ENCODE measurements around the gene ZNF888.
"Not testable (repeated sequence)": the region's sequence is repeated elsewhere in the genome, so short reads cannot be mapped to it uniquely, and the experiment has no call there.

The ZNF888 gene

DNA sequence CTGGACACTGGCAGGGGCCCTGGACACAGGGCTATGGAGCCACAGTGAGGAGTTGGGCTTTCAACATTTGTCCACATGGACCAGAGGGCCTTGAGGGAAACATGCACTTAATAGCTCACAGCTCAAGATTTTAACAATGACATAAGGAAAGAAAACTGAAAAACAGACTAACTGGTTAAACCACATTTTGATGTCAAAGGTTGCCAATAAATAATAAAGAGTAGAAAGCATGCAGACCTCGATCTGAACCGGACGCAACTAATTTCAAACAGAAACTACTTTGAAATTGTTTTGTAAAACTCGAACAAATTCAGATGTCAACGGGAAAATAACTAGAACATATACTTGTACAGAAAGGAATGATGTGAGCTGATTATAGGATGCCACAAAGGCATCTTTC lies 15.5 kb upstream of the ZNF888 start:
- no peak overlapping the region for H3K4me2 ChIP-seq (ENCODE audit: low read length)
- no peaks in the 10 kb centered on the region for H3K79me2 ChIP-seq
- no peaks in the 10 kb centered on the region for H3K9me3 ChIP-seq (ENCODE audit: control insufficient read depth, low read length)
- no peaks in the 10 kb centered on the region for H3K4me1 ChIP-seq
- no peak overlapping the region for H3K27ac ChIP-seq
- no peak overlapping the region for H3K9ac ChIP-seq
- H3K4me3 ChIP-seq (ENCODE audit: low read depth, low read length): no peak overlapping the region
- no peaks in the 10 kb centered on the region for H3K27me3 ChIP-seq (ENCODE audit: control insufficient read depth, insufficient read depth, low read length)
- TF ChIP-seq, protein P1, sequence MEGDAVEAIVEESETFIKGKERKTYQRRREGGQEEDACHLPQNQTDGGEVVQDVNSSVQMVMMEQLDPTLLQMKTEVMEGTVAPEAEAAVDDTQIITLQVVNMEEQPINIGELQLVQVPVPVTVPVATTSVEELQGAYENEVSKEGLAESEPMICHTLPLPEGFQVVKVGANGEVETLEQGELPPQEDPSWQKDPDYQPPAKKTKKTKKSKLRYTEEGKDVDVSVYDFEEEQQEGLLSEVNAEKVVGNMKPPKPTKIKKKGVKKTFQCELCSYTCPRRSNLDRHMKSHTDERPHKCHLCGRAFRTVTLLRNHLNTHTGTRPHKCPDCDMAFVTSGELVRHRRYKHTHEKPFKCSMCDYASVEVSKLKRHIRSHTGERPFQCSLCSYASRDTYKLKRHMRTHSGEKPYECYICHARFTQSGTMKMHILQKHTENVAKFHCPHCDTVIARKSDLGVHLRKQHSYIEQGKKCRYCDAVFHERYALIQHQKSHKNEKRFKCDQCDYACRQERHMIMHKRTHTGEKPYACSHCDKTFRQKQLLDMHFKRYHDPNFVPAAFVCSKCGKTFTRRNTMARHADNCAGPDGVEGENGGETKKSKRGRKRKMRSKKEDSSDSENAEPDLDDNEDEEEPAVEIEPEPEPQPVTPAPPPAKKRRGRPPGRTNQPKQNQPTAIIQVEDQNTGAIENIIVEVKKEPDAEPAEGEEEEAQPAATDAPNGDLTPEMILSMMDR (IDR thresholded peaks at IDR 0.05): no peak
- H2AFZ ChIP-seq: no peak overlapping the region
- no peaks in the 10 kb centered on the region for H3K36me3 ChIP-seq (ENCODE audit: control insufficient read depth, insufficient read depth, low read length)

DNA sequence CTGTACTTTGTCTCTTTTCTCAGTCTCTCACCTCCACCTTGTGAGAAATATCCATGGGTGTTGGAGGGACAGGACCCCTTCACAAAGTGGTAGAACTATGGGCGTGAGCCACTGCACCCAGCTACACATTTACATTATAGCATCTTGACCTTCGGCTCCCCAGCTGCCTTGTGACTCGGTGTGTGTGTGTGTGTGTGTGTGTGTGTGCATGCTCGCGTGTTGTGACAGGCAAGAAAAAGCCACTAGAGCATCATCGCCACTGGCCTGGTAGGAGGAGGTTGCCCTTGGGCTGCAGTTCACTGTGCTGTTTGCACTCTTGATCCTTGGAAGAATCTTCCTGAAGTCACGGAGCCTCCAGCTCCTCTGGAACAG lies 13.7 kb upstream of the ZNF888 start:
- Histone ChIP-seq H3K9ac (no peak overlapping the region), H3K4me2 (ENCODE audit: low read length) (no peak overlapping the region), H2AFZ (no peak overlapping the region), H3K79me2 (no peaks in the 10 kb centered on the region), H3K4me3 (ENCODE audit: low read depth, low read length) (no peak overlapping the region), H3K9me3 (ENCODE audit: control insufficient read depth, low read length) (no peaks in the 10 kb centered on the region), H3K27me3 (ENCODE audit: control insufficient read depth, insufficient read depth, low read length) (no peaks in the 10 kb centered on the region), H3K4me1 (no peaks in the 10 kb centered on the region), H3K27ac (no peak overlapping the region), H3K36me3 (ENCODE audit: control insufficient read depth, insufficient read depth, low read length) (no peaks in the 10 kb centered on the region)
- TF ChIP-seq, protein P1 (IDR thresholded peaks at IDR 0.05): no peak

DNA sequence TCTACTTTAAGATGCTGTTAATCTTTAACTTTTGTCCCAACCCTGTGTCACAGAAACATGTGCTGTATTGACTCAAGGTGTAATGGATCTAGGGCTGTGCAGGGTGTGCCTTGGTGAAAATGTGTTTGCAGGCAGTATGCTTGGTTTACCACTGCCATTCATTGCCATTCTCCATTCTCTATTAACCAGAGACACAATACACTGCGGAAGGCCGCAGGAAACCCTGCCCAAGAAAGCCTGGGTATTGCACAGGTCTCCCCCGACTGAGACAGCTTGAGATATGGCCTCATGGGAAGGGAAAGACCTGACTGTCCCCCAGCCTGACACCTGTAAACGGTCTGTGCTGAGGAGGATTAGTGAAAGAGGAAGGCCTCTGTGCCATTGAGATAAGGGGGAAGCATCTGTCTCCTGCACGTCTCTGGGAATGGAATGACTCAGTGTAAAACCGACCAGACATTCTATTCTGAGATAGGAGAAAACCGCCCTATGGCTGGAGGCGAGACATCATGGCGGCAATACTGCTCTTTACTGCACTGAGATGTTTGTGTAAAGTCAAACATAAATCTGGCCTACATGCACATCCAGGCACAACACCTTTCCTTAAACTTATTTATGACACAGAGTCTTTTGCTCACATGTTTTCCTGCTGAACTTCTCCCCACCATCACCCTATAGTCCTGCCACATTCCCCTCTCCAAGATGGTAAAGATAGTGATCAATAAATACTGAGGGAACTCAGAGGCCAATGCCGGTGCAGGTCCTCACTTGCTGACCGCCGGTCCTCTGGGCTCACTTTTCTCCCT lies 13.1 kb upstream of the ZNF888 start:
- no peaks in the 10 kb centered on the region for H3K9me3 ChIP-seq (ENCODE audit: control insufficient read depth, low read length)
- no peaks in the 10 kb centered on the region for H3K27me3 ChIP-seq (ENCODE audit: control insufficient read depth, insufficient read depth, low read length)
- H3K79me2 ChIP-seq: no peaks in the 10 kb centered on the region
- no peak overlapping the region for H3K4me3 ChIP-seq (ENCODE audit: low read depth, low read length)
- TF ChIP-seq, protein P1 (IDR thresholded peaks at IDR 0.05): no peak
- H3K27ac ChIP-seq: no peak overlapping the region
- no peak overlapping the region for H3K9ac ChIP-seq
- no peak overlapping the region for H3K4me2 ChIP-seq (ENCODE audit: low read length)
- H2AFZ ChIP-seq: no peak overlapping the region
- no peaks in the 10 kb centered on the region for H3K4me1 ChIP-seq
- H3K36me3 ChIP-seq (ENCODE audit: control insufficient read depth, insufficient read depth, low read length): no peaks in the 10 kb centered on the region

DNA sequence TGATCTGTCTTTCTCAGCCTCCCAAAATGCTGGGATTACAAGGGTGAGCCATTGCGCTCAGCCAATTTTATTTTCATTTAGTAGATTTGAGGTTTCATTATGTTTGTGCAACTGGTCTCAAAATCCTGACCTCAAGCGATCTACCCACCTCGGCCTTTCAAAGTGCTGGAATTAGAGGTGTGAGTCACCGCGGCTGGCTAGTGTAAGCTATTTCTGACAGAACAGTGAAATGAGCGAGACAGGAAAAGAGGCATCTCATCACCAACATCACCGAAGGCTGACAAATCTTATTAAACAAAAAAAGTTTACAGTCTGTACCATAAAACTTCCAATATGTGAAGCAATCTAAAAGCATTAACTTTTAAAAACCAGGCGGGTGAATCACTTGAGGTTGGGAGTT lies 12.2 kb upstream of the ZNF888 start:
- TF ChIP-seq, protein P1 (IDR thresholded peaks at IDR 0.05): no peak
- no peak overlapping the region for H3K4me3 ChIP-seq (ENCODE audit: low read depth, low read length)
- no peaks in the 10 kb centered on the region for H3K36me3 ChIP-seq (ENCODE audit: control insufficient read depth, insufficient read depth, low read length)
- no peaks in the 10 kb centered on the region for H3K27me3 ChIP-seq (ENCODE audit: control insufficient read depth, insufficient read depth, low read length)
- no peak overlapping the region for H2AFZ ChIP-seq
- no peak overlapping the region for H3K27ac ChIP-seq
- no peaks in the 10 kb centered on the region for H3K9me3 ChIP-seq (ENCODE audit: control insufficient read depth, low read length)
- H3K4me2 ChIP-seq (ENCODE audit: low read length): no peak overlapping the region
- H3K79me2 ChIP-seq: no peaks in the 10 kb centered on the region
- no peak overlapping the region for H3K9ac ChIP-seq
- no peaks in the 10 kb centered on the region for H3K4me1 ChIP-seq

DNA sequence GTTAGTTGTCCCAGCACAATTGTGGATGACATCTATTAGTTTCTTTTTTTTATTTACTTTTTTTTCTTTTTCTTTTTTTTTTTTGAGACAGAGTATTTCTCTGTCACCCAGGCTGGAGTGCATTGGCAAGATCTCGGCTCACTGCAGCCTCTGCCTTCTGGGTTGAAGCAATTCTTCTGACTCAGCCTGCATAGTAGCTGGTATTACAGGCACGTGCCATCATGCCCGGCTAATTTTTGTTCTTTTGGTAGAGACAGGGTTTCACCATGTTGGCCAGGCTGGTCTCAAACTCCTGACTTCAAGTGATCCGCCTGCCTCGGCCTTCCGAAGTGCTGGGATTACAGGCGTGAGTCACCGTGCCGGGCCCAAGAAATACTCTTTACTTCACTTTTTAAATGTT lies 1.4 kb upstream of the ZNF888 start:
- not testable (repeated sequence) for H3K4me1 ChIP-seq; H3K4me3 ChIP-seq (ENCODE audit: low read depth, low read length); H2AFZ ChIP-seq; H3K4me2 ChIP-seq (ENCODE audit: low read length); H3K27ac ChIP-seq; H3K36me3 ChIP-seq (ENCODE audit: control insufficient read depth, insufficient read depth, low read length); H3K79me2 ChIP-seq; H3K9ac ChIP-seq; H3K9me3 ChIP-seq (ENCODE audit: control insufficient read depth, low read length); H3K27me3 ChIP-seq (ENCODE audit: control insufficient read depth, insufficient read depth, low read length)

Data from parathyroid adenoma (tissue), 2 donors.